AG09319 (cell line): ENCODE results near the gene CSNK2A1.
A peak's percentile ranks its signal among the peaks of the same experiment; 100 is the strongest.

Experiments
- DNase-seq: peaks from one replicate; pipeline ENCODE4 v3.0.0-alpha.2; 2010; ENCODE audit warnings: low read depth; ENCODE audit errors: extremely low read depth
- CTCF ChIP-seq: IDR thresholded peaks from 2 replicates; pipeline ENCODE4 v1.5.1; 2011; ENCODE audit warnings: low read depth, mild to moderate bottlenecking, inconsistent platforms, low read length, moderate library complexity

CSNK2A1 gene

GRCh38 chr20:474581-474980 lies 69.0 kb downstream of the CSNK2A1 start:
- TF ChIP-seq CTCF: no peak

GRCh38 chr20:472889-473292 lies 70.7 kb downstream of the CSNK2A1 start:
- no peak for DNase-seq
- no peak for TF ChIP-seq CTCF

More at GRCh38 chr20:474581-474980, 69.0 kb downstream of the CSNK2A1 start:
- no peak for DNase-seq

- DNase-seq: no peak
- no peak for TF ChIP-seq CTCF
Measured at GRCh38 chr20:472137-472846, 71.3 kb downstream of the CSNK2A1 start.

- no peak for TF ChIP-seq CTCF
- DNase-seq: no peak
Measured at GRCh38 chr20:469746-470490, 73.7 kb downstream of the CSNK2A1 start.

GRCh38 chr20:467755-468154 lies 75.8 kb downstream of the CSNK2A1 start:
- DNase-seq: no peak
- TF ChIP-seq CTCF: no peak

GRCh38 chr20:462199-462991 lies 81.2 kb downstream of the CSNK2A1 start, which contains the start of gene TBC1D20:
TSS of gene TBC1D20 (minus strand) at chr20:462533. CDS start at chr20:462405, 128 bp downstream.
- peak; percentile 50 for DNase-seq

More at GRCh38 chr20:462199-462991, 81.2 kb downstream of the CSNK2A1 start, which contains the start of gene TBC1D20:
- peak; percentile 18 for TF ChIP-seq CTCF
